PFSK-1 (cell line): ENCODE data around the gene SLC51A.

ENCODE experiments used
- FOXP2 ChIP-seq: optimal IDR thresholded peaks from 2 replicates; pipeline ENCODE3; 2011; ENCODE audit warnings: borderline replicate concordance, control low read depth, inconsistent platforms; ENCODE audit not compliant: insufficient read depth; ENCODE audit errors: extremely low read length, extremely low read depth
- POLR2AphosphoS5 ChIP-seq: IDR thresholded peaks from 2 replicates; pipeline ENCODE4 v1.6.1; 2012; ENCODE audit warnings: low read depth, mild to moderate bottlenecking, control low read depth, low read length, moderate library complexity
- REST ChIP-seq, 2 experiments: IDR thresholded peaks; 2 replicates each; pipeline versions ENCODE4 v1.6.1 to v1.8.0; 2011 to 2012; ENCODE audit warnings: low read depth in 2 of 2, low read length in 2 of 2, control low read depth in 1 of 2, inconsistent platforms in 1 of 2, mild to moderate bottlenecking in 1 of 2, moderate library complexity in 1 of 2; ENCODE audit not compliant: insufficient read depth in 1 of 2
- SIN3A ChIP-seq: IDR thresholded peaks from 2 replicates; pipeline ENCODE4 v1.6.1; 2012; ENCODE audit warnings: mild to moderate bottlenecking, low read length, moderate library complexity, borderline replicate concordance; ENCODE audit not compliant: insufficient read depth
- TAF1 ChIP-seq: IDR thresholded peaks from 2 replicates; pipeline ENCODE4 v1.6.1; 2012; ENCODE audit warnings: low read length, control low read depth, borderline replicate concordance; ENCODE audit not compliant: insufficient read depth

GRCh38 chr3:196236223-196236622 is 19.9 kb downstream of the SLC51A start:
- TF ChIP-seq POLR2AphosphoS5: no peak
- TF ChIP-seq TAF1: no peak
- TF ChIP-seq SIN3A: no peak
- TF ChIP-seq REST (IDR thresholded peaks at IDR 0.05; ENCODE audit: insufficient read depth in 1 of 2, low read depth in 2 of 2, low read length in 2 of 2): no peak
- no peak for TF ChIP-seq FOXP2
